Measurements from ENCODE around the gene MALL.
"Not testable (repeated sequence)": the region's sequence is repeated elsewhere in the genome, so short reads cannot be mapped to it uniquely, and the experiment has no call there.

Gene MALL

GRCh38 chr2:110094884-110095534 lies 20.6 kb downstream of the MALL start:
- not testable (repeated sequence) for H3K27ac Mint-ChIP-seq; DNase-seq; H3K9me3 Mint-ChIP-seq; H3K4me1 Mint-ChIP-seq; H3K36me3 Mint-ChIP-seq (ENCODE audit: low read depth); H3K4me3 Mint-ChIP-seq; ATAC-seq; H3K27me3 Mint-ChIP-seq

- not testable (repeated sequence) for ATAC-seq; H3K27me3 Mint-ChIP-seq; H3K36me3 Mint-ChIP-seq (ENCODE audit: low read depth); H3K9me3 Mint-ChIP-seq; H3K4me3 Mint-ChIP-seq; H3K27ac Mint-ChIP-seq; H3K4me1 Mint-ChIP-seq; DNase-seq
These were observed 21.7 kb downstream of the MALL start for GRCh38 chr2:110093924-110094323.

DNA sequence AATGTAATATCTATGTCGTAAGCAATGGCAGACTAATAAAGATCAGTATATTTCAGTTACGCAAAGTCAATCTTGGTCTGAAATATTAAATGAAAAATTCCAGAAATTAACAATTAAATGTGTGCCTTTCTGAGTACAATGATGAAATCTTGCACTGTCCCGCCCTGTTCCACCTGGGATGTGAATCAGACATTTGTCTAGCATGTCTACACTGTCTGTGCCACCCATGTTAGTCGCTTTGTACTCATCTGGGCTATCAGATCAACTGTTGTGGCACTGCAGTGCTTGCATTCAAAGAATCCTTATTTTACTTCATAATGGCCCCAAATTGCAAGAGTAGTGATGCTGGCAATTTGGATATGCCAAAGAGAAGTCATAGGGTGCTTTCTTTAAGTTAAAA lies 25.5 kb downstream of the MALL start:
- not testable (repeated sequence) for H3K4me3 Mint-ChIP-seq; DNase-seq; H3K36me3 Mint-ChIP-seq (ENCODE audit: low read depth); H3K4me1 Mint-ChIP-seq; H3K27ac Mint-ChIP-seq; H3K9me3 Mint-ChIP-seq; ATAC-seq; H3K27me3 Mint-ChIP-seq

DNA sequence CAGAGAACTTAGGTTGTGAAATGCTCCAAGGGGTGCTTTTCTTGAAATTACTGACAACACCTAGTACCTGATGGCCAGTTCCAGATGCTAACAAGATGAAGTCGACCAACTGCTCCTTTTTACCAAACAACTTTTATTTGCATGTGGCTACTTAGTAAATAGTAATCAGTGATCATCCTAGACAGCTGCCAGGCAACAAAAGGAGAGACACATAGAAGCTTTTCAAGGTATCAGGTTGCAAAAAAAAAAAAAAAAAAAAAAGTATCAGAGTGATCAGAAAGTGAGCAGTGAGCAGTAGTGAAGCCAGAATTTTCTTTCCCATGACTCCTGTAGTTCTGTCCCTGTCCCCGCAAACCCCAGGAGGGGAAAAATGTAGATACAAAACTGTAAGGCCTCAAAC lies 31.9 kb downstream of the MALL start:
- not testable (repeated sequence) for H3K27ac Mint-ChIP-seq; H3K4me3 Mint-ChIP-seq; ATAC-seq; H3K36me3 Mint-ChIP-seq (ENCODE audit: low read depth); DNase-seq; H3K9me3 Mint-ChIP-seq; H3K4me1 Mint-ChIP-seq; H3K27me3 Mint-ChIP-seq

GRCh38 chr2:110083162-110083561 lies 32.5 kb downstream of the MALL start:
- not testable (repeated sequence) for DNase-seq; H3K27ac Mint-ChIP-seq; H3K9me3 Mint-ChIP-seq; H3K36me3 Mint-ChIP-seq (ENCODE audit: low read depth); ATAC-seq; H3K4me1 Mint-ChIP-seq; H3K27me3 Mint-ChIP-seq; H3K4me3 Mint-ChIP-seq

- not testable (repeated sequence) for H3K9me3 Mint-ChIP-seq; H3K27me3 Mint-ChIP-seq; ATAC-seq; H3K36me3 Mint-ChIP-seq (ENCODE audit: low read depth); DNase-seq; H3K4me3 Mint-ChIP-seq; H3K27ac Mint-ChIP-seq; H3K4me1 Mint-ChIP-seq
These were observed 37.5 kb downstream of the MALL start for GRCh38 chr2:110078104-110078503.

DNA sequence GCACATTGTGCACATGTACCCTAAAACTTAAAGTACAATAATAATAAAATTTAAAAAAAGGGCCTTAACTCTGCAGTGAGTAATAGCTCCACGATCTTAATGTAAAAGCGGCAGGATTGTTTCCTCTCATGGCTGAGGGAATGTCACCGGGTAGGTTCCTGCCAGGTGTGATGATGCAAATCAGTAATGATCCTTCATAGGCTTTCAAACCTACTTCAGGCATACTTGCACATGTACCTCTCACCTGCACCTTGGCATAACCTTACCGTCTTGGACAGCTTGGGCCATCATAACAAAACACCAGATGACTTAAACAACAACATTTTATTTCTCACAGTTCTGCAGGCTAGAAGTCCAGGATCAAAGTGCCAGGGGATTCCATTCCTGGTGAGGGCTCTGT lies 39.7 kb downstream of the MALL start:
- H3K4me3 Mint-ChIP-seq, ATAC-seq: not testable (repeated sequence)

DNA sequence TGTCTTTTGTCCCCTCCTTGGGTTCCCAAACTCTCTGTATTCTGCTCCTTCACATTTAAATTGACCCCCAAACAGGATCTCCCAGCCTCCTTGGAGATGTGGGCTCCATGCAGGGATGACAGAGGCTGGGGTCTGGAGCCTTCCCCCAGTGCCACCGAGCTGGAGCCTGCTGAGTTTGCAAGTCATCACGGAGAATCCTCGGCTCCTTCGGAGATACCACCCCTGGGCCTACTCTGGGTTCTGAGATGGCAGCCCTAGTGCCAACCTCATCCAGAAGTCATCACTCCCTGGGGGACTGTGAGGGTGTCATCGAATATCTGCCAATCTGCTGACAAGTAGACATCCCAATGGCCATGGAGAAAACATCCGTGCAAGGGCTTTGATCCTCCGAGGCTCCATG lies 45.8 kb downstream of the MALL start:
- ATAC-seq: not testable (repeated sequence)

More for the DNA sequence above, 39.7 kb downstream of the MALL start:
- H3K36me3 Mint-ChIP-seq (ENCODE audit: low read depth); DNase-seq; H3K9me3 Mint-ChIP-seq; H3K4me1 Mint-ChIP-seq; H3K27ac Mint-ChIP-seq; H3K27me3 Mint-ChIP-seq: not testable (repeated sequence)

DNA sequence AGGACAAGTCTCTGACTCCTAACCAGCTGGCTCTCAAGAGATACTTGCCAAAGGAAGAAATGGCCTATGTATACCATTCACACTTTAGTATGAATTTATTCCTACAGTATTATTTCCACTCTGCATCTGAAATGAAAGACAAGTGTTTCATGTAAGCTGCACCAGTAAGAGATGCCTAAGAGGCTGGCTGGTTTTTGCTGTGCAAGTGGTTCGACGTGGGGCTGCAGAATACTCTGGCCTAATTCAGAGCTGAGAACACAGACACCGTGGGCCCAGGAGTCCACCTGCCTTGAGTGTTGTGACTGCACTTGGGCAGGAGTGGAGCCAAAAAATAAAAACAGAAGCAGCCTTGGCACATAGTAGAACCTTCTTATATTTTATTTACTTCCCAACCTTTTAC lies 47.5 kb downstream of the MALL start:
- DNase-seq; H3K27me3 Mint-ChIP-seq; H3K27ac Mint-ChIP-seq; H3K4me1 Mint-ChIP-seq; H3K4me3 Mint-ChIP-seq; ATAC-seq; H3K9me3 Mint-ChIP-seq; H3K36me3 Mint-ChIP-seq (ENCODE audit: low read depth): not testable (repeated sequence)

More for the DNA sequence above, 45.8 kb downstream of the MALL start:
- not testable (repeated sequence) for H3K36me3 Mint-ChIP-seq (ENCODE audit: low read depth); H3K4me1 Mint-ChIP-seq; H3K27me3 Mint-ChIP-seq; DNase-seq; H3K9me3 Mint-ChIP-seq; H3K4me3 Mint-ChIP-seq; H3K27ac Mint-ChIP-seq

GRCh38 chr2:110062332-110062731 lies 53.3 kb downstream of the MALL start:
- not testable (repeated sequence) for ATAC-seq; H3K27me3 Mint-ChIP-seq; H3K4me3 Mint-ChIP-seq; H3K36me3 Mint-ChIP-seq (ENCODE audit: low read depth); DNase-seq; H3K9me3 Mint-ChIP-seq; H3K27ac Mint-ChIP-seq; H3K4me1 Mint-ChIP-seq

GRCh38 chr2:110060550-110060949 lies 55.1 kb downstream of the MALL start:
- H3K36me3 Mint-ChIP-seq (ENCODE audit: low read depth); H3K9me3 Mint-ChIP-seq; H3K4me1 Mint-ChIP-seq; ATAC-seq; H3K27me3 Mint-ChIP-seq; H3K4me3 Mint-ChIP-seq; DNase-seq; H3K27ac Mint-ChIP-seq: not testable (repeated sequence)

DNA sequence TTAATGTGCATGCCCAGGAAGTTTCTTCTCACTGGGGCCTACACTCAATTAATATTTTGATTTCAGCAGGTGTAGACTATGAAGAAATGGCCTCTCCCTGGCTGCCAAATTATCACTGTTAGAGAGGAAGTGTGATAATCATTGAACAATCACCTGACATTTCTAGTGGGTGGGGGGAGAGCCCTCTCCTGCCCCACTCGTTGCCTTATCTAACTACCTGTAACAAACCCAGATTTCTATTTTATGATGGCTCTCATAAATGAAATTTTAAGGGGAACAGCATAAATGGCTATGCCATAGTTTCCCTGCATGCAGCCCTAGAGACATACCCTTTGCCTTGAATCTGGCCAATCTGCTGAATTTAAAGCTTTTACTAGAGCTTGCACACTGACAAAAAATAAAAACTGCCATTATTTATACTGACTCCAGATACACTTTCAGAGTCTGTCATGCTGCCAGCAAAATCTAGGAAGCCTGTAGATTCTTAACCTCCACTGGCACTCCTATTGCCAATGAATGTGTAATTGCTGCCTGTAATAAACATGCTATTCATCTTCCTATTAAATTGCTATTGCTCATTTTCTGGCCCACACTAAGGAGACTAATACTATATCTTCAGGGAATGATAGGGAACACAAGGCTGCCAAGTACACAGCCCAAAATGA lies 55.8 kb downstream of the MALL start:
- ATAC-seq: not testable (repeated sequence)

GRCh38 chr2:110059009-110059693 lies 56.5 kb downstream of the MALL start:
- not testable (repeated sequence) for H3K27me3 Mint-ChIP-seq; H3K36me3 Mint-ChIP-seq (ENCODE audit: low read depth); H3K27ac Mint-ChIP-seq; ATAC-seq; H3K9me3 Mint-ChIP-seq; DNase-seq; H3K4me3 Mint-ChIP-seq; H3K4me1 Mint-ChIP-seq

More for the DNA sequence above, 55.8 kb downstream of the MALL start:
- H3K4me3 Mint-ChIP-seq; H3K9me3 Mint-ChIP-seq; H3K27me3 Mint-ChIP-seq; H3K4me1 Mint-ChIP-seq; H3K27ac Mint-ChIP-seq; DNase-seq; H3K36me3 Mint-ChIP-seq (ENCODE audit: low read depth): not testable (repeated sequence)

GRCh38 chr2:110058034-110058433 lies 57.6 kb downstream of the MALL start:
- not testable (repeated sequence) for ATAC-seq; H3K27ac Mint-ChIP-seq; H3K4me3 Mint-ChIP-seq; H3K9me3 Mint-ChIP-seq; DNase-seq; H3K36me3 Mint-ChIP-seq (ENCODE audit: low read depth); H3K27me3 Mint-ChIP-seq; H3K4me1 Mint-ChIP-seq

- H3K27me3 Mint-ChIP-seq; ATAC-seq; H3K9me3 Mint-ChIP-seq; DNase-seq; H3K4me3 Mint-ChIP-seq; H3K36me3 Mint-ChIP-seq (ENCODE audit: low read depth); H3K4me1 Mint-ChIP-seq; H3K27ac Mint-ChIP-seq: not testable (repeated sequence)
These were observed 59.7 kb downstream of the MALL start for GRCh38 chr2:110055819-110056408.
